Measurements from ENCODE around the gene UBE2N.
"Not testable (repeated sequence)": the region's sequence is repeated elsewhere in the genome, so short reads cannot be mapped to it uniquely, and the experiment has no call there.

UBE2N gene

GRCh38 chr12:93442411-93443340 is 929 bp upstream of the UBE2N start:
- DNase-seq = no peak

GRCh38 chr12:93441081-93441616 is 598 bp downstream of the UBE2N start:
- DNase-seq = peak; percentile 36

- no peak for DNase-seq
Observed at GRCh38 chr12:93440043-93440835, 1.5 kb downstream of the UBE2N start.

DNA sequence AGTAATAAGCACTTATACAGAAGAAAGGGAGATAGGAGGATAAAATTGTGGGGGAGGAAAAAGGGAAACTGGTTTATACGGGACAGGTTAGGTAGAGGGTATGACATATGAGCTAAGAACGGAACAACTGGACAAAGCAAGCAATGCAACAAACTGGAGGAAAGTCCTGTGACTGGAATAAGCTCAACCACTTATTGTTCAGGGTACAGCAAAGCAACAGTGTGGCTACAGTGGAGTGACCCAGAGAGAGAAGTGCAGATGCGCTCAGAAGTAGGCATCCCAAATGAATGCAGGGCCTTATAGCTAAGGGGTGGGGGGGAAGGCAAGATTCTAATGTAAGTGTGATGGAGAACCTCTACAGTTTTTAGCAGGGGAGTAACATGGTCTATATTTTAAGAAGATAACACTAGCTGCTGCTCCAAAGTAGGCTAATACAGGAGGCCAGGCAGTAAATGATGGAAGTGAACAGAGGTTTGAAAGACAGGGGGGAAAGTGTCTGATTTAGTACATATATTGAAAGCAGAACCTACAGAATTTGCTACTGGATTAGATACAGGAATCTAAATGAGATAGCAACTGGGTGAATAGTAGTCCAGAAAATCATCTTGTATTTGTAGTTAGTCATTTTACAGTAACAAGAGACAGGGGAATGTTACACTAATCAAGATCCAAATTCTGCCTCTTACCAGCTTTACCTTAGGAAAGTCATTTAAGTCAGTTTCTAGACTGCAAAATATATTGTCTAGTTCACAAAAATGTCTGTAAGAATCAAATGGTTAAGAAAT is 3.3 kb downstream of the UBE2N start:
- no peak for DNase-seq

DNA sequence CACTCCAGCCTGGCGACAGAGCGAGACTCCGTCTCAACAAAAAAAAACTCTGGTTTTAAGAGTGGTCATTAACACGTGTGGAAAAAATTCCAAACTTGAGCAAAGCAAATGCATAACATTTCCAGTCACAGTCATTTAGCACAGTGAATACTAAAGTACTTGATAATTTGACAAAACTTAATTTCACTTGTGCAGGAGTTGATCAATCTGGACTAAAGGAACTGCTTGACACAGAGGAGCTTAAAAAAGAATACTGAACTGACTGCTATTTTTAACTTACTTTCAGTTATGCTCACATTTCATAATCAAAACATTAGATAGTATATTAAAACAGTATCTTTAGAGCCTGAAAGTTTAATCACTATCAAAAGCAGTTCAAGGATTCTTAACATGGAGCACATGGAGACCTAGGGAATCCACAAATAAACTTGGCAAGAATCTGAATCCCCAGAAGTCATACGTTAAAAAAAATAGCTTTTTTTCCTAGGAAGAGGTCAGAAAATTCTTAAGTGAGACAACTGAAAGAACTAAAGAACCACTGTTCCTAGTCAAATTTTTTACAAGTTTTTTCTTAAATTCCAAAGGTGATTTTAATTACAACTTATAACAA is 7.4 kb downstream of the UBE2N start:
- DNase-seq = no peak

DNA sequence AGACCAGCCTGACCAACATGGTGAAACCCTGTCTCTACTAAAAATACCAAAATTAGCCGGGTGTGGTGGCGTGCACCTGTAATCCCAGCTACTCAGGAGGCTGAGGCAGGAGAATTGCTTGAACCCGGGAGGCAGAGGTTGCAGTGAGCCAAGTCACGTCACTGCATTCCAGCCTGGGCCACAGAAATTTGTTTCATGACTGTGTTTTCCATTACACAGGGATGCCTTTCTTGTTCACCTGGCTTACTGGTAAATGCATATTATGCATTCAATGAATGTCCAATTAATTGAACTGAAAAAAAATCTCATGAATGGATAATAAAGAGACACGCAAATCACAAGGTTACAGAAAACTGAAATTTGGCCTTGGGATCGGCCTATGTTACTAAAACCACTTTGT is 9.7 kb downstream of the UBE2N start:
- not testable (repeated sequence) for DNase-seq

- no peak for DNase-seq
Observed at GRCh38 chr12:93430280-93430679, 11.5 kb downstream of the UBE2N start.

- DNase-seq = no peak
Observed at GRCh38 chr12:93429852-93430251, 11.9 kb downstream of the UBE2N start.

- no peak for DNase-seq
Observed at GRCh38 chr12:93429448-93429847, 12.3 kb downstream of the UBE2N start.

- DNase-seq = no peak
Observed at GRCh38 chr12:93427779-93428564, 13.8 kb downstream of the UBE2N start.

DNA sequence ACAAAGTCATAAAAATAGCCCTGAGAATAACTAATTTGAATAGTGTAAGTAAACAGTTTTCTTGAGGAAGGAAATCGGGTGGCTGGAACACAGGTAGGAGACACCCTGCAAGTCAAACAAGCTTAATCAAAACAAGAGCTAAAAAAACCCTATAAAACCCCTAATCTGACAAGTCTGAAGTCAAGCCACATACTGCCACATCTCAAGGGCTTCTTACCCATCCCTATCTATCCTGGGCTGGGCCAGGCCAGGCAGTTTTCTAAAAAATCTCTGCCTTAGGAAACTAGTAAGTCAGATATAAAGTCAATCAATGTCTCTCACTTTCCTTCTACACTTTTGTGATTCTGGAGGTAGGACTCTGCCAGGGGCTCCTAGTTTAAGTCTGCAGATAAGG is 15.3 kb downstream of the UBE2N start:
- no peak for DNase-seq

GRCh38 chr12:93425736-93426411 is 15.9 kb downstream of the UBE2N start:
- no peak for DNase-seq

- no peak for DNase-seq
Observed at GRCh38 chr12:93422050-93422449, 19.7 kb downstream of the UBE2N start.

- DNase-seq = no peak
Observed at GRCh38 chr12:93419388-93420034, 22.2 kb downstream of the UBE2N start.

DNA sequence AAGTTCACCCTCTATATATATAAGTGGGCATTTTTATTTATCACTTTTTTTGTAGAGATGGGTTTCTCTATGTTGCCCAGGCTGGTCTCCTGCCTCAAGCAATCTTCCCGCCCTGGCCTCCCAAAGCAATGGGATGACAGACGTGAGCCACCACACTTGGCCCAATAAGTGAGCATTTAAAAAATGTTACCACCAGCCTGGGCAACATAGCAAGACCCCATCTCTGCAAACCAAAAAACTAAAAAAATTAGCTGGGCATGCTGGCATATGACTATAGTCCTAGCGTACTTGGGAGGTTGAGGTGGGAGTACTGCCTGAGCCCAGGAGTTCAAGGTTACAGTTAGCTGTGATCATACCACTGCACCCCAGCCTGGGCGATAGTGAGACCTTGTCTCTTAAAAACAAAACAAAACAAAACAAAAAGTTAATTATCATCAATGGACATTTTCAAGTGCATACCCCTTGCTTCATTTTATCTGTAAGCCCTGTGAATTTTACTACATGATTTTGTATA is 23.7 kb downstream of the UBE2N start:
- no peak for DNase-seq

DNA sequence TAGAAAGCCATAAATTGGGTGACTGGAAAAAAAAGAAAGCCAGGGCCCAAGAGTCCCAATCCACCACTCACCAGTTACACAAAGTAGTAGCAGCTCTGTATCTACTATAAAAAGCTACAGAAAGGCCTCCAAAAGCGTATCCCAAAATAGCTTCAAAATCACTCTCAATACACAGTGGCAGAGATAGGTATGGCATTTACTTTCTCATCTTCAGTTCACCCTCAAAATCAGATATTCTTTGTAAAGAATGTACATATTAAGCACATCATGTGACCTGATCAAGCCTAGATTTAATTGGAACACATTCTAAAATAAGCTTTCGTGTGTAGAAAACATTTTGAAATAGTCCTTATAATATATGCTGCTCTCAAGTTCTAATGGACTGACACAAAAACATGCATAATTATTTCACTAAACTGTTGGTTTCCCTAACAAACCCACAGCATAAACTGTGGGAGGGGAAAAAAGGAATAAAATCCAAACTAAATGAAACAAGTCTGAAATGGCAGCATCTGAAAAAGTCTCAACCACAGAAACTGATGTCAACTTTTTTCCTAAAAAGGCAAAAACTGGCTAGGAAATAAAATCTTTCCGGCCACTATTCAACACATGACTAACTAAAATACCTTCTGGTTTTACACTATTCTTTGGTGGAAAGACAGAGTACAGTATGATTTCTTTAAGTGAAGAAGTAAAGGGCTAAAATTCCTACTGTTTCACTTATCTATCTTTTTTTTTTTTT is 25.9 kb downstream of the UBE2N start:
- no peak for DNase-seq

GRCh38 chr12:93413064-93413463 is 28.7 kb downstream of the UBE2N start:
- DNase-seq = no peak

DNA sequence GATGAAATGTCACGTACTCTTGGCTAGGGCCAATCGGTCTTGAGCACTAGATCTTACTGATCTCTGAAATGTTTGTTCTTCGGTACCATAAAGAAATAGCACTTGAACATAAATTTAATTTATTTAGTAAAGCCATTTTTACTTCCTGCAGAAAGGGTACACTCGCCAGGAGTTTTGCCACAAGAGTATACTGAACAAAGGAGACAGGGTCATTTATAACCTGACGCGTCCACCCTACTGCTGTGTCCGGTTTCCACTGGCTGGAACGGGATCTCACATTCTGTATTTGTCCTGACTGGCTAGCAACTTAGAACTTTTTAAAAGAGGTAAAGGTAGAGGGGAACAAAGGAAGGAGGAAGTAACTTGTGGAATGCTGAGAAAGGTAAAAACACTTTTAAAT is 29.4 kb downstream of the UBE2N start:
- DNase-seq = not testable (repeated sequence)

DNA sequence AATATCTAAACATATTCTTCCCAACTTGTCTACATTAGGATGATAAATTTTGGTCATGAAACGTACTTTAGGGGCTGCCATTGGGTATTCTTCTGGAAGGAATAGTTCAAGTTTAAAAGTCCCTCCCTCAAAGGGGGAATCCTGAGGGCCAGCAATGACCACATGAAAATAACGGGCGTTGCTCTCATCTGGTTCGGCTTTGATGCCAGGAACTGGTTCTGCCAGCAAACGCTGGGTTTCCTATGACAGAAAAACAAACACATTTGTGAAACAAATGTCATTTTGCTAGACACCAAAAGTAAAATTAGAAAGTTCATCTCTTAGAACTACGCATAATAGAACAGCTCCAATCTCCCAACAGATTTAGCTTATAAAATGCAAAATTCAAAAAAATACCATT is 30.7 kb downstream of the UBE2N start:
- DNase-seq = not testable (repeated sequence)

All from activated gamma-delta T cell (primary cell).